Right ventricle myocardium inferior (tissue), 1 donor: ENCODE data around the gene FHIP1B. TPM values are rescaled to one million over a fixed set of nuclear protein-coding genes. Genes with fewer than 3 reads are reported as not detected.

Source experiments
- ATAC-seq: fragments of 200-7000 bp; cut with Tn5 transposase; one replicate; pipeline ENCODE4 v1.9.1; 2020; ENCODE audit warnings: mild to moderate bottlenecking, moderate library complexity
- DNase-seq: peaks from one replicate; pipeline ENCODE4 v3.0.0; 2021; ENCODE audit errors: missing footprints
- intact Hi-C: fragments of 100-400 bp; cut with DNase I; formaldehyde crosslinking; loops from one replicate; pipeline ENCODE4 v1.11.0; 2022
- total RNA-seq: library from RNA; stranded (reverse); fragmentation: NEBNext Ultra II Directional; extraction: Animal tissue kit (Norgen Biotek cat#: 25700); gene quantifications from one replicate; pipeline ENCODE4 v1.2.1, GENCODE V29; 2021
- donor health status: DM: no; HTN: yes; CAD: no; lungs with severe emphysema.

The FHIP1B gene
- total RNA-seq, 1 donor from 2014 or later: 13.3 TPM

GRCh38 chr11:6209801-6210200 lies 24.6 kb downstream of the FHIP1B start:
- ATAC-seq (no peak), DNase-seq (no peak)
- intact Hi-C loops: no loop called here

- DNase-seq (no peak), ATAC-seq (no peak)
- intact Hi-C loops: no loop called here
These were observed 27.8 kb downstream of the FHIP1B start for GRCh38 chr11:6206456-6207180.

GRCh38 chr11:6205366-6205765 lies 29.1 kb downstream of the FHIP1B start, which contains the start of gene C11orf42:
Gene C11orf42 (plus strand): TSS chr11:6205557. CDS start chr11:6205616, 59 bp downstream.
- ATAC-seq: no peak
- no peak for DNase-seq
- intact Hi-C loops: no loop called here

- intact Hi-C loops: no loop called here
- ATAC-seq: no peak
- no peak for DNase-seq
These were observed 29.7 kb downstream of the FHIP1B start for GRCh38 chr11:6204706-6205105.

- no peak for DNase-seq
These were observed 31.1 kb downstream of the FHIP1B start for GRCh38 chr11:6203327-6203726.

GRCh38 chr11:6202041-6202440 lies 32.4 kb downstream of the FHIP1B start:
- DNase-seq (no peak), ATAC-seq (no peak)
- intact Hi-C loops: no loop called here

More at GRCh38 chr11:6203327-6203726, 31.1 kb downstream of the FHIP1B start:
- no peak for ATAC-seq
- intact Hi-C loops: no loop called here

- DNase-seq (no peak), ATAC-seq (no peak)
- intact Hi-C loops: no loop called here
These were observed 33.0 kb downstream of the FHIP1B start for GRCh38 chr11:6201481-6201880.

GRCh38 chr11:6200975-6201374 lies 33.5 kb downstream of the FHIP1B start:
- DNase-seq (peak; percentile 86), ATAC-seq (peak; percentile 53)
- intact Hi-C loops: no loop called here

- ATAC-seq (peak; percentile 11), DNase-seq (no peak)
- intact Hi-C loops: no loop called here
These were observed 35.1 kb downstream of the FHIP1B start, which contains the start of gene OR52W1 for GRCh38 chr11:6199174-6199810. Gene OR52W1 (plus strand): TSS chr11:6199224. CDS start chr11:6199224, 0 bp downstream.

GRCh38 chr11:6197466-6198200 lies 36.8 kb downstream of the FHIP1B start:
- intact Hi-C loops: no loop called here
- DNase-seq (no peak), ATAC-seq (no peak)

- intact Hi-C loops: no loop called here
- ATAC-seq (no peak), DNase-seq (no peak)
These were observed 38.0 kb downstream of the FHIP1B start for GRCh38 chr11:6196396-6196795.

- ATAC-seq (no peak), DNase-seq (no peak)
- intact Hi-C loops: no loop called here
These were observed 40.3 kb downstream of the FHIP1B start for GRCh38 chr11:6194065-6194581.

GRCh38 chr11:6191742-6192141 lies 42.7 kb downstream of the FHIP1B start:
- ATAC-seq: no peak
- DNase-seq: no peak
- intact Hi-C loops: no loop called here

- ATAC-seq (no peak), DNase-seq (no peak)
- intact Hi-C loops: no loop called here
These were observed 59.0 kb downstream of the FHIP1B start for GRCh38 chr11:6175440-6175839.

GRCh38 chr11:6170226-6170625 lies 64.2 kb downstream of the FHIP1B start, which contains the start of gene OR52B2:
Gene OR52B2 (minus strand): TSS chr11:6170326. CDS start chr11:6170326, 0 bp downstream.
- intact Hi-C loops: no loop called here
- no peak for DNase-seq
- ATAC-seq: no peak

Other genes starting within 250 kb of the FHIP1B start
- gene OR52L1, start 247.7 kb downstream of the FHIP1B start, total RNA-seq: not detected
- gene OR56A4, start 227.7 kb downstream of the FHIP1B start, total RNA-seq: not detected
- gene OR56A1, start 203.9 kb downstream of the FHIP1B start, total RNA-seq: not detected
- not detected for gene OR56B4, start 127.0 kb downstream of the FHIP1B start, total RNA-seq
- not detected for gene OR52B2, start 64.3 kb downstream of the FHIP1B start, total RNA-seq
- not detected for gene OR52W1, start 35.4 kb downstream of the FHIP1B start, total RNA-seq
- not detected for gene C11orf42, start 29.1 kb downstream of the FHIP1B start, total RNA-seq
- gene CNGA4, start 4.5 kb upstream of the FHIP1B start, total RNA-seq: not detected
- not detected for gene CCKBR, start 25.2 kb upstream of the FHIP1B start, total RNA-seq
- 42.5 TPM for gene CAVIN3, start 85.9 kb upstream of the FHIP1B start, total RNA-seq
- 60.6 TPM for gene SMPD1, start 155.8 kb upstream of the FHIP1B start, total RNA-seq
- 85.5 TPM for gene APBB1, start 184.5 kb upstream of the FHIP1B start, total RNA-seq
- not detected for gene HPX, start 206.4 kb upstream of the FHIP1B start, total RNA-seq
- 12.5 TPM for gene TRIM3, start 239.3 kb upstream of the FHIP1B start, total RNA-seq
- gene ARFIP2, start 246.7 kb upstream of the FHIP1B start, total RNA-seq: 15.1 TPM
- 14.1 TPM for gene TIMM10B, start 246.9 kb upstream of the FHIP1B start, total RNA-seq